Mammary epithelial cell (primary cell): ENCODE measurements around the gene DGKI.

Experiments
- CTCF ChIP-seq, 2 donors: IDR thresholded peaks in 1 of 2; conservative IDR thresholded peaks in 1 of 2; 2 replicates each; pipeline ENCODE4 v1.5.1; 2011 to 2012; ENCODE audit warnings: inconsistent platforms in 2 of 2, low read length in 2 of 2, mild to moderate bottlenecking in 2 of 2, control low read depth in 1 of 2, low read depth in 1 of 2; ENCODE audit not compliant: insufficient read depth in 1 of 2; ENCODE audit errors: extremely low read depth in 1 of 2
- EZH2 ChIP-seq: IDR thresholded peaks from 2 replicates; pipeline ENCODE4 v1.6.1; 2012; ENCODE audit warnings: low read length, inconsistent platforms, borderline replicate concordance

- no peak for TF ChIP-seq CTCF (conservative IDR thresholded peaks at IDR 0.05 in 1 of 2, IDR thresholded peaks at IDR 0.05 in 1 of 2; ENCODE audit: extremely low read depth in 1 of 2, insufficient read depth in 1 of 2, low read depth in 1 of 2, low read length in 2 of 2)
- TF ChIP-seq EZH2 = no peak
Measured at GRCh38 chr7:137386966-137387365, 459.8 kb downstream of the DGKI start.
